ENCODE results near the gene KCNH5. TPM values are rescaled to one million over a fixed set of nuclear protein-coding genes. Genes with fewer than 3 reads are reported as not detected.
"Not testable (repeated sequence)": the region's sequence is repeated elsewhere in the genome, so short reads cannot be mapped to it uniquely, and the experiment has no call there.

Gene KCNH5
- total RNA-seq, 1 donor: under 0.01 TPM

DNA sequence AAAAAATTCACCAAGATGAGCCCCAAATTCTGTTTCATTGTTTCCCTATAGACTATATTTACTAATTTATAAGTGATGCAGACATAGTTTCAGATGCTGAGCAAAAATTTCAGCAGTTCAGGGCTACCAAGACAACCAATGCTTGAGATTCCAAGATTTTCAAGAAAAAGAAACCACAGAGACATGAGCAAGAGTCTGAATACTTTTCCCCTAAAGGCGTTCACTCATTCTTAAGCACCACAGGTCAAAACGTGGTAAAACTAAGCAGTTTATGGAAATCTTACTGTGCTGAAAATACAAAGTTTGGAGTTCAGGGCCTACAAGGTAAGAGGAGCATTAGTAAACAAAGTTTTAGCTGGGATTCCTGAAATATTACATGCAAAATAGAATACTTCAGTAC, 221.2 kb downstream of the KCNH5 start:
- H3K4me3 ChIP-seq (ENCODE audit: low read depth, low read length): no peak overlapping the region
- DNase-seq (ENCODE audit: low read depth): no peak
- TF ChIP-seq, protein P1, sequence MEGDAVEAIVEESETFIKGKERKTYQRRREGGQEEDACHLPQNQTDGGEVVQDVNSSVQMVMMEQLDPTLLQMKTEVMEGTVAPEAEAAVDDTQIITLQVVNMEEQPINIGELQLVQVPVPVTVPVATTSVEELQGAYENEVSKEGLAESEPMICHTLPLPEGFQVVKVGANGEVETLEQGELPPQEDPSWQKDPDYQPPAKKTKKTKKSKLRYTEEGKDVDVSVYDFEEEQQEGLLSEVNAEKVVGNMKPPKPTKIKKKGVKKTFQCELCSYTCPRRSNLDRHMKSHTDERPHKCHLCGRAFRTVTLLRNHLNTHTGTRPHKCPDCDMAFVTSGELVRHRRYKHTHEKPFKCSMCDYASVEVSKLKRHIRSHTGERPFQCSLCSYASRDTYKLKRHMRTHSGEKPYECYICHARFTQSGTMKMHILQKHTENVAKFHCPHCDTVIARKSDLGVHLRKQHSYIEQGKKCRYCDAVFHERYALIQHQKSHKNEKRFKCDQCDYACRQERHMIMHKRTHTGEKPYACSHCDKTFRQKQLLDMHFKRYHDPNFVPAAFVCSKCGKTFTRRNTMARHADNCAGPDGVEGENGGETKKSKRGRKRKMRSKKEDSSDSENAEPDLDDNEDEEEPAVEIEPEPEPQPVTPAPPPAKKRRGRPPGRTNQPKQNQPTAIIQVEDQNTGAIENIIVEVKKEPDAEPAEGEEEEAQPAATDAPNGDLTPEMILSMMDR (IDR thresholded peaks at IDR 0.05; ENCODE audit: insufficient read depth, low read depth, low read length): no peak

DNA sequence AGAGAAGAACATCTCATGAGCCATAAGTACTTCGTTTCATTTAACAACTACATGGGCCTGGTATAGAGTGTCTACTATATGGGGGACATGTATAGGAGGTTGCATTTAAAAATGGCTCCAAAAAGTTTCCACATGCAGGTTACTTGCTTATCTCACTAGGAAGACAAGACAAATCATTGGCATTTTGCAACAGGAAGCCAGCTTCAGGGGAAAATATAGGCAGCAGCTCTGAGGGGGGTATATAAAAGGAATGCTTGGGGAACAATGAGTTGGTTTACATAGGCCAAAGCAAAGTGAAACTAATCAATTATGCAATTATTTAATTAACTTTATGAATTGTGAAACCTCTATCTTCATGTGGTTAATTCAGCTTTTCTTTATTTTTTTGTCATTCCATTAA, 225.3 kb downstream of the KCNH5 start:
- DNase-seq (ENCODE audit: low read depth): no peak
- TF ChIP-seq, protein P1 (IDR thresholded peaks at IDR 0.05; ENCODE audit: insufficient read depth, low read depth, low read length): no peak
- H3K4me3 ChIP-seq (ENCODE audit: low read depth, low read length): no peak overlapping the region

DNA sequence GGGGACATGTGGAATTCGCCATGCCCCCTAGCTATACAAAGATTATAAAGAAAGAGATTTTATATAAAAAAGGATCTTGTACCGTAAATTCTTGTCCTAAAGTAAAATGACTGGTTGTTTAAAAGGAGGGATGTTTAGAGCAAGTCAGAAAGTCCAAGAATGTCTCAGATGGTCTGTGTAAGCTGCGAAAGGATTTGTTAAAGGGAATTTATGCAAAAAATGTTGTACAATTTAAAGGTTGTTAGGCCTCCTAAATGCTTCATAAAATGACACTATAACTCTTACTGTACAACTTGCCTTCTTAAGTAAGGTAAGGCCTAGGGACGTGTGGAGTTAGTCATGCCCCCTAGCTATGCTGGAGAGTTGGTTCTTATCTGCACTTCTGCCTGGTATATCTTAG, 237.6 kb downstream of the KCNH5 start:
- TF ChIP-seq, protein P1 (IDR thresholded peaks at IDR 0.05; ENCODE audit: insufficient read depth, low read depth, low read length): no peak
- no peak overlapping the region for H3K4me3 ChIP-seq (ENCODE audit: low read depth, low read length)
- no peak for DNase-seq (ENCODE audit: low read depth)

DNA sequence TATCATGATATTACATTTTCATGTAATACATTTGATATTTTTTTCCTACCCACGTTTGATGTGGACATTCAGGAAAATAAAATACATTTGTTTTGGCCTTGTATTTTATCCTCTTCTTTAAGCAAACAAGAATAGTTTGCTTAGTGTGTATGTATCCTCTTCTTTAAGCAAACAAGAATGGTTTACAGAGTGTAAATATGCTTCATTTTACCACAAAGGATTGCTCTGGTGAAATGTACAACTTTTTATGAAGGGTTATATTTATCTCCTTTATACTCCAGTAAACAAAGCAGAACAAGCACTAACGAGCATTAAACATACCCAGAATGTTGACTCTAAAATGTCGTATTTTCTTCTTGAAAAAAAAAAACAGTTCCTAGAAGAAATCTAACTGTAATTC, 244.7 kb downstream of the KCNH5 start:
- DNase-seq (ENCODE audit: low read depth): no peak
- TF ChIP-seq, protein P1 (IDR thresholded peaks at IDR 0.05; ENCODE audit: insufficient read depth, low read depth, low read length): no peak

DNA sequence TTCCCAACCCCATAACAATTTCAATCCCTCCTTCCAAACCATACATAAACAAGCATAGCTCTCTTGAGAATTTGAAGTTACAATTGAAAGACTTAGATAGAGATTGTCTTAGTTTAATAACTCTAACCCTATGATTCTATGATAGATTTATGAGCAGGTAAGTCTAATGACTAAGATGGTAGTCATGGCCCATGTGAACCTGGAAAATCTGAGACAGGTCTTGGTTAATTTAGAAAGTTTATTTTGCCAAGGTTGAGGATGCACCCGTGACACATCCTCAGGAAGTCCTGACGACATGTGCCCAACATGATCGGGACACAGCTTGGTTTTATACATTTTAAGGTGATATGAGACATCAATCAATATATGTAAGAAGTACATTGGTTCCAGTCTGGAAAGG, 248.8 kb downstream of the KCNH5 start:
- TF ChIP-seq, protein P1 (IDR thresholded peaks at IDR 0.05; ENCODE audit: insufficient read depth, low read depth, low read length): no peak
- DNase-seq (ENCODE audit: low read depth): no peak
- no peak overlapping the region for H3K4me3 ChIP-seq (ENCODE audit: low read depth, low read length)

More for the DNA sequence above, 244.7 kb downstream of the KCNH5 start:
- no peak overlapping the region for H3K4me3 ChIP-seq (ENCODE audit: low read depth, low read length)

DNA sequence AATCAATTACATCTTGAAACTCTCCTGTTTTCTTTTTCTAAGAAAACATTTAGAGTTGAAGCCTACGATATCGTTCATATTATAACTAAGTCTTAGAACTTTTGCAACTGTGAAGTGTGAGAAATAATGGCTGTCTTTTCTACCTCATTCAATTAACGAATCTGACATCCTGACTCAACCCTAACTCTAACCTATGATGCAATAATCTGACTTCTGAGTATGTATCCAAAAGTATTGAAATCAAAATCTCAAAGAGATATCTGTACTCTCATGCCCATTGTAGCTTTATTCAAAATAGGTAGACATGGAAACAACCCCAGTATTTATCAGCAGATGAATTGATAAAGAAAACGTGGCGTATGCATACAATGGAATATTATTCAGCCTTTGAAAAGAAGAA, 252.7 kb downstream of the KCNH5 start:
- H3K4me3 ChIP-seq (ENCODE audit: low read depth, low read length): no peak overlapping the region
- no peak for DNase-seq (ENCODE audit: low read depth)
- TF ChIP-seq, protein P1 (IDR thresholded peaks at IDR 0.05; ENCODE audit: insufficient read depth, low read depth, low read length): no peak

DNA sequence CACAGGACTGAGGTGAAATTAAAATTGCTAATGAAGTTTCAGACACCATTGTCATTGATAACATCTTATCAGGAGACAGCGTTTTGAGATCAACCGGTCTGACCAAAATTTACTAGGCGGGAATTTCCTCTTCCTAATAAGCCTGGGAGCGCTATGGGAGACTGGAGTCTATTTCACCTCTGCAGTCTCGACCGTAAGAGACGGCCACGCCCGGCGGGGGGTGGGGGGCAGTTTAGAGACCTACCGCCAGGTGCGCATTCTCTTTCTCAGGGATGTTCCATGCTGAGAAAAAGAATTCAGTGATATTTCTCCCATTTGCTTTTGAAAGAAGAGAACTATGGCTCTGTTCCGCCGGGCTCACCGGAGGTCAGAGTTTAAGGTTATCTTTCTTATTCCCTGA, 263.9 kb downstream of the KCNH5 start:
- not testable (repeated sequence) for DNase-seq (ENCODE audit: low read depth)

More for the DNA sequence above, 263.9 kb downstream of the KCNH5 start:
- not testable (repeated sequence) for H3K4me3 ChIP-seq (ENCODE audit: low read depth, low read length)

Data from fibroblast of villous mesenchyme (primary cell).